HG02610 (cell line): ENCODE data around the gene ACAA1.
"Not testable (repeated sequence)": the region's sequence is repeated elsewhere in the genome, so short reads cannot be mapped to it uniquely, and the experiment has no call there.

Source experiments
- ATAC-seq: cut with Tn5 transposase; IDR thresholded peaks from one replicate; pipeline ENCODE4 v1.9.1; 2021; ENCODE audit warnings: mild to moderate bottlenecking, moderate library complexity; ENCODE audit not compliant: unreplicated experiment

The ACAA1 gene

GRCh38 chr3:38137615-38138348 is 855 bp upstream of the ACAA1 start:
- no peak for ATAC-seq

- no peak for ATAC-seq
Measured at GRCh38 chr3:38136393-38136776, 542 bp downstream of the ACAA1 start.

GRCh38 chr3:38135621-38136277 is 1.2 kb downstream of the ACAA1 start:
- not testable (repeated sequence) for ATAC-seq

- not testable (repeated sequence) for ATAC-seq
Measured at GRCh38 chr3:38134517-38135143, 2.3 kb downstream of the ACAA1 start.

- ATAC-seq = no peak
Measured at GRCh38 chr3:38133557-38134405, 3.1 kb downstream of the ACAA1 start.

- no peak for ATAC-seq
Measured at GRCh38 chr3:38133209-38133556, 3.7 kb downstream of the ACAA1 start.

- ATAC-seq = no peak
Measured at GRCh38 chr3:38131621-38132369, 5.1 kb downstream of the ACAA1 start.

- no peak for ATAC-seq
Measured at GRCh38 chr3:38130631-38131065, 6.3 kb downstream of the ACAA1 start.

- ATAC-seq = no peak
Measured at GRCh38 chr3:38129058-38129457, 7.9 kb downstream of the ACAA1 start.

- ATAC-seq = no peak
Measured at GRCh38 chr3:38128303-38128655, 8.6 kb downstream of the ACAA1 start.

GRCh38 chr3:38127611-38128302 is 9.2 kb downstream of the ACAA1 start:
- no peak for ATAC-seq

- no peak for ATAC-seq
Measured at GRCh38 chr3:38126121-38126892, 10.6 kb downstream of the ACAA1 start.

GRCh38 chr3:38125305-38126120 is 11.4 kb downstream of the ACAA1 start:
- ATAC-seq = no peak

- no peak for ATAC-seq
Measured at GRCh38 chr3:38124324-38125122, 12.4 kb downstream of the ACAA1 start.

- ATAC-seq = no peak
Measured at GRCh38 chr3:38122712-38123290, 14.1 kb downstream of the ACAA1 start.

GRCh38 chr3:38121832-38122461 is 15.0 kb downstream of the ACAA1 start:
- ATAC-seq = no peak

GRCh38 chr3:38121451-38121831 is 15.5 kb downstream of the ACAA1 start:
- no peak for ATAC-seq
